Activated naive CD4-positive, alpha-beta T cell (primary cell): Measurements from ENCODE around the gene OR1L8.
"Not testable (repeated sequence)": the region's sequence is repeated elsewhere in the genome, so short reads cannot be mapped to it uniquely, and the experiment has no call there.

Experiments used
- DNase-seq, 4 experiments: peaks; one replicate each; lab custom pipeline; 2025; lab: John Stamatoyannopoulos, UW

OR1L8 gene

GRCh38 chr9:122583284-122583683, at the start of gene OR1L8:
Gene OR1L8, minus strand, starts transcription at chr9:122583384. Its CDS starts 14,907 bp downstream, at chr9:122568477.
- DNase-seq, result not testable (repeated sequence)

- DNase-seq, result no peak
Measured at GRCh38 chr9:122619996-122620395, 36.8 kb upstream of the OR1L8 start.

GRCh38 chr9:122614362-122614761, 31.2 kb upstream of the OR1L8 start, which contains the start of gene OR1Q1:
Gene OR1Q1, plus strand, starts transcription at chr9:122614738. Its CDS starts 0 bp downstream, at chr9:122614738.
- no peak for DNase-seq

GRCh38 chr9:122609804-122610203, 26.6 kb upstream of the OR1L8 start:
- DNase-seq, result no peak

- no peak for DNase-seq
Measured at GRCh38 chr9:122606587-122606986, 23.4 kb upstream of the OR1L8 start.

GRCh38 chr9:122605691-122606090, 22.5 kb upstream of the OR1L8 start:
- DNase-seq, result no peak

- DNase-seq, result no peak
Measured at GRCh38 chr9:122580360-122580759, 2.8 kb downstream of the OR1L8 start.

GRCh38 chr9:122579874-122580273, 3.3 kb downstream of the OR1L8 start:
- DNase-seq, result no peak

GRCh38 chr9:122572456-122572855, 10.7 kb downstream of the OR1L8 start:
- no peak for DNase-seq

- DNase-seq, result no peak
Measured at GRCh38 chr9:122567901-122568300, 15.3 kb downstream of the OR1L8 start.

GRCh38 chr9:122562134-122562760, 20.9 kb downstream of the OR1L8 start:
- DNase-seq, result no peak

- DNase-seq, result no peak
Measured at GRCh38 chr9:122561446-122561845, 21.7 kb downstream of the OR1L8 start.

GRCh38 chr9:122552812-122553211, 30.4 kb downstream of the OR1L8 start, which contains the start of gene OR1N2:
Gene OR1N2, plus strand, starts transcription at chr9:122553112. Its CDS starts 100 bp downstream, at chr9:122553212.
- DNase-seq, result no peak

GRCh38 chr9:122551371-122551770, 31.8 kb downstream of the OR1L8 start:
- DNase-seq, result no peak

GRCh38 chr9:122546196-122546595, 37.0 kb downstream of the OR1L8 start:
- no peak for DNase-seq

- DNase-seq, result no peak
Measured at GRCh38 chr9:122538757-122539156, 44.4 kb downstream of the OR1L8 start.

GRCh38 chr9:122537066-122537465, 46.1 kb downstream of the OR1L8 start:
- DNase-seq, result not testable (repeated sequence)

- DNase-seq, result no peak
Measured at GRCh38 chr9:122536134-122536533, 47.0 kb downstream of the OR1L8 start.

GRCh38 chr9:122531157-122531556, 52.0 kb downstream of the OR1L8 start:
- not testable (repeated sequence) for DNase-seq

- DNase-seq, result no peak
Measured at GRCh38 chr9:122527193-122527592, 56.0 kb downstream of the OR1L8 start, which contains the start of gene OR1N1. Gene OR1N1, minus strand, starts transcription at chr9:122527293. Its CDS starts 0 bp downstream, at chr9:122527293.

- DNase-seq, result no peak
Measured at GRCh38 chr9:122526602-122527001, 56.6 kb downstream of the OR1L8 start.

GRCh38 chr9:122519376-122519775, 63.8 kb downstream of the OR1L8 start:
- no peak for DNase-seq

GRCh38 chr9:122518841-122519240, 64.3 kb downstream of the OR1L8 start, which contains the start of gene OR1J4:
Gene OR1J4, plus strand, starts transcription at chr9:122519141. Its CDS starts 0 bp downstream, at chr9:122519141.
- no peak for DNase-seq

GRCh38 chr9:122518226-122518625, 65.0 kb downstream of the OR1L8 start:
- no peak for DNase-seq
